Astrocyte (in vitro differentiated cells and primary cell): ENCODE measurements around the gene ERC1. TPM values are rescaled to one million over a fixed set of nuclear protein-coding genes. Genes with fewer than 3 reads are reported as not detected.

Experiments
- DNase-seq: peaks from one replicate; pipeline ENCODE4 v3.0.0-alpha.2; 2010; ENCODE audit warnings: low read depth
- FAIRE-seq: peaks from 2 replicates; lab custom pipeline; 2011; peaks lifted over from hg19 to GRCh38; lab: Jason Lieb, UNC
- H2AFZ ChIP-seq: 2 replicates; pipeline ENCODE4 v1.6.0; 2012; ENCODE audit warnings: low read depth, low read length, inconsistent platforms
- H3K27ac ChIP-seq: 2 replicates; pipeline ENCODE4 v1.5.1; 2011; ENCODE audit warnings: low read depth, low read length, inconsistent platforms
- H3K27me3 ChIP-seq: 2 replicates; pipeline ENCODE4 v1.6.0; 2011; ENCODE audit warnings: low read length, inconsistent platforms; ENCODE audit not compliant: insufficient read depth
- H3K36me3 ChIP-seq: 2 replicates; pipeline ENCODE4 v1.5.1; 2011; ENCODE audit warnings: low read length, inconsistent platforms; ENCODE audit not compliant: insufficient read depth
- H3K4me1 ChIP-seq: 2 replicates; pipeline ENCODE4 v1.5.1; 2011; ENCODE audit warnings: low read length, inconsistent platforms; ENCODE audit not compliant: insufficient read depth
- H3K4me2 ChIP-seq: 2 replicates; pipeline ENCODE4 v1.6.0; 2012; ENCODE audit warnings: low read length, inconsistent platforms
- H3K4me3 ChIP-seq: 2 replicates; pipeline ENCODE4 v1.5.1; 2011; ENCODE audit warnings: low read depth, mild to moderate bottlenecking, low read length, inconsistent platforms; ENCODE audit not compliant: insufficient read depth
- H3K79me2 ChIP-seq: 2 replicates; pipeline ENCODE4 v1.6.0; 2012; ENCODE audit warnings: mild to moderate bottlenecking, low read length, inconsistent platforms; ENCODE audit not compliant: insufficient read depth
- H3K9ac ChIP-seq: 2 replicates; pipeline ENCODE4 v1.6.0; 2012; ENCODE audit warnings: mild to moderate bottlenecking, low read length, inconsistent platforms
- H3K9me3 ChIP-seq: 2 replicates; pipeline ENCODE4 v1.5.1; 2012; ENCODE audit warnings: low read depth, mild to moderate bottlenecking, low read length, inconsistent platforms; ENCODE audit not compliant: insufficient read depth
- H4K20me1 ChIP-seq: 2 replicates; pipeline ENCODE4 v1.6.0; 2012; ENCODE audit warnings: low read length, inconsistent platforms; ENCODE audit not compliant: insufficient read depth
- H3K27ac Mint-ChIP-seq: one replicate; pipeline ENCODE4 v1.8.0; 2021; ENCODE audit warnings: mild to moderate bottlenecking, mixed read lengths; ENCODE audit not compliant: unreplicated experiment
- H3K27me3 Mint-ChIP-seq: one replicate; pipeline ENCODE4 v1.8.0; 2021; ENCODE audit warnings: low read depth, mixed read lengths; ENCODE audit not compliant: unreplicated experiment
- H3K36me3 Mint-ChIP-seq: one replicate; pipeline ENCODE4 v1.8.0; 2021; ENCODE audit warnings: low read depth, mixed read lengths; ENCODE audit not compliant: unreplicated experiment
- H3K4me1 Mint-ChIP-seq: one replicate; pipeline ENCODE4 v1.8.0; 2021; ENCODE audit warnings: low read depth, mixed read lengths; ENCODE audit not compliant: unreplicated experiment
- H3K4me3 Mint-ChIP-seq: one replicate; pipeline ENCODE4 v1.8.0; 2021; ENCODE audit warnings: mild to moderate bottlenecking, moderate library complexity, mixed read lengths; ENCODE audit not compliant: unreplicated experiment
- H3K9me3 Mint-ChIP-seq: one replicate; pipeline ENCODE4 v1.8.0; 2021; ENCODE audit warnings: mild to moderate bottlenecking, mixed read lengths; ENCODE audit not compliant: unreplicated experiment
- EZH2 ChIP-seq: IDR thresholded peaks from 2 replicates; pipeline ENCODE4 v1.6.1; 2012; ENCODE audit warnings: mild to moderate bottlenecking, low read length, inconsistent platforms; ENCODE audit not compliant: insufficient read depth
- total RNA-seq: library from RNA; stranded (reverse); gene quantifications from 2 replicates; pipeline ENCODE4 v1.2.1, GENCODE V29; 2021
- TF ChIP-seq, protein P1 (sequence below): IDR thresholded peaks from 2 replicates; pipeline ENCODE4 v1.5.1; 2011; ENCODE audit warnings: low read depth, mild to moderate bottlenecking, inconsistent platforms, low read length, moderate library complexity; ENCODE audit not compliant: insufficient read depth

ERC1 gene
- total RNA-seq, 1 donor from 2014 or later: 67.1 TPM

DNA sequence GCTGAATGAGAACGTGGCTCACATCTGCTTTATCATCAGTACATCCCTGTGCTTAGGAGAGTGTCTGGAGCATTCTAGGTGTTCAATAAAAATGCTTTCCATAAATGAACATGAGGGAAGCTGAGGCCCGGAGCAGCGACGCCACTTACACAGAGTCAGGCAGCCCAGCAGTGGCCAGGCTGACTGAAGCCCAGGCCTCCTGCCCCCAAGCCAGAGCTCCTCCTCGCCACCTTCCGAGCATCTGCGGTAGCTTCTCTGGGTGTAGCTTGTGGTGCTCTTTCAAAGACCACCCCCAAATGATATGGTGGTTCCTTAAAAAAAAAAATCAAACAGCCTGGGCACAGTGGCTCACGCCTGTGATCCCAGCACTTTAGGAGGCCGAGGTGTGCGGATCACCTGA lies 514.6 kb downstream of the ERC1 start:
- Mint-ChIP-seq H3K27me3 (peaks cover 7% of the 10 kb centered on the region), H3K4me3 (no peak overlapping the region), H3K4me1 (peaks cover 8% of the 10 kb centered on the region), H3K36me3 (peaks cover 7% of the 10 kb centered on the region), H3K27ac (no peak overlapping the region), H3K9me3 (no peaks in the 10 kb centered on the region)
- H3K4me2 ChIP-seq: no peak overlapping the region
- no peaks in the 10 kb centered on the region for H3K9me3 ChIP-seq
- TF ChIP-seq, protein P1, sequence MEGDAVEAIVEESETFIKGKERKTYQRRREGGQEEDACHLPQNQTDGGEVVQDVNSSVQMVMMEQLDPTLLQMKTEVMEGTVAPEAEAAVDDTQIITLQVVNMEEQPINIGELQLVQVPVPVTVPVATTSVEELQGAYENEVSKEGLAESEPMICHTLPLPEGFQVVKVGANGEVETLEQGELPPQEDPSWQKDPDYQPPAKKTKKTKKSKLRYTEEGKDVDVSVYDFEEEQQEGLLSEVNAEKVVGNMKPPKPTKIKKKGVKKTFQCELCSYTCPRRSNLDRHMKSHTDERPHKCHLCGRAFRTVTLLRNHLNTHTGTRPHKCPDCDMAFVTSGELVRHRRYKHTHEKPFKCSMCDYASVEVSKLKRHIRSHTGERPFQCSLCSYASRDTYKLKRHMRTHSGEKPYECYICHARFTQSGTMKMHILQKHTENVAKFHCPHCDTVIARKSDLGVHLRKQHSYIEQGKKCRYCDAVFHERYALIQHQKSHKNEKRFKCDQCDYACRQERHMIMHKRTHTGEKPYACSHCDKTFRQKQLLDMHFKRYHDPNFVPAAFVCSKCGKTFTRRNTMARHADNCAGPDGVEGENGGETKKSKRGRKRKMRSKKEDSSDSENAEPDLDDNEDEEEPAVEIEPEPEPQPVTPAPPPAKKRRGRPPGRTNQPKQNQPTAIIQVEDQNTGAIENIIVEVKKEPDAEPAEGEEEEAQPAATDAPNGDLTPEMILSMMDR: no peak
- no peak for TF ChIP-seq EZH2
- no peak overlapping the region for H3K4me3 ChIP-seq
- H2AFZ ChIP-seq: no peak overlapping the region
- no peaks in the 10 kb centered on the region for H3K36me3 ChIP-seq
- FAIRE-seq (no peak), DNase-seq (no peak)
- H3K4me1 ChIP-seq: no peaks in the 10 kb centered on the region
- no peaks in the 10 kb centered on the region for H3K27me3 ChIP-seq
- no peaks in the 10 kb centered on the region for H3K79me2 ChIP-seq
- no peak overlapping the region for H3K27ac ChIP-seq
- no peaks in the 10 kb centered on the region for H4K20me1 ChIP-seq
- no peak overlapping the region for H3K9ac ChIP-seq

DNA sequence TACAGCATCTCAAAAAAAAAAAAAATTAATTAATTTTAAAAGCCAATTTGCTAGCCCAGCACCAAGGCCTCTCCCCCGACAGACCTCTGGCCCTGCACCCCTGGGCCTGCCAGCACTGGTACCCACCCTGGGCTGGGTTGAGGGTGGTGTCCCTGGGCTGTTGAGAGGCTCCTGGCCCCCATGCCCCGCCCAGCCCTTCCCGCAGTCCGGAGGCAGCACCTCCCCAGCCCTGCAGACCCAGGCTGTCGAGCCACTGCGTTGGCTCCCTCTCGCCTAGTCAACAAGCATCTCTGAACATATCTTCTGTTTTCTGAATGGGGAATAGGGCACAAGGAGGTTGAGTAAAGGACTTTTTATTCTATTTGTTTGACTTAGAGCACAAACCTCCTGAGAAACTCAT lies 516.3 kb downstream of the ERC1 start:
- H3K4me1 Mint-ChIP-seq: peaks cover 3% of the 10 kb centered on the region
- Histone ChIP-seq H3K27me3 (no peaks in the 10 kb centered on the region), H3K27ac (no peak overlapping the region), H2AFZ (no peak overlapping the region), H3K9me3 (no peaks in the 10 kb centered on the region), H3K4me3 (no peak overlapping the region), H3K4me1 (no peaks in the 10 kb centered on the region), H3K36me3 (no peaks in the 10 kb centered on the region), H3K9ac (no peak overlapping the region), H3K4me2 (no peak overlapping the region), H3K79me2 (no peaks in the 10 kb centered on the region), H4K20me1 (no peaks in the 10 kb centered on the region)
- peaks cover 7% of the 10 kb centered on the region for H3K36me3 Mint-ChIP-seq
- DNase-seq: no peak
- no peak for FAIRE-seq
- no peaks in the 10 kb centered on the region for H3K9me3 Mint-ChIP-seq
- H3K27me3 Mint-ChIP-seq: peaks cover 7% of the 10 kb centered on the region
- TF ChIP-seq EZH2: no peak
- TF ChIP-seq, protein P1: no peak
- no peak overlapping the region for H3K4me3 Mint-ChIP-seq
- H3K27ac Mint-ChIP-seq: no peak overlapping the region

DNA sequence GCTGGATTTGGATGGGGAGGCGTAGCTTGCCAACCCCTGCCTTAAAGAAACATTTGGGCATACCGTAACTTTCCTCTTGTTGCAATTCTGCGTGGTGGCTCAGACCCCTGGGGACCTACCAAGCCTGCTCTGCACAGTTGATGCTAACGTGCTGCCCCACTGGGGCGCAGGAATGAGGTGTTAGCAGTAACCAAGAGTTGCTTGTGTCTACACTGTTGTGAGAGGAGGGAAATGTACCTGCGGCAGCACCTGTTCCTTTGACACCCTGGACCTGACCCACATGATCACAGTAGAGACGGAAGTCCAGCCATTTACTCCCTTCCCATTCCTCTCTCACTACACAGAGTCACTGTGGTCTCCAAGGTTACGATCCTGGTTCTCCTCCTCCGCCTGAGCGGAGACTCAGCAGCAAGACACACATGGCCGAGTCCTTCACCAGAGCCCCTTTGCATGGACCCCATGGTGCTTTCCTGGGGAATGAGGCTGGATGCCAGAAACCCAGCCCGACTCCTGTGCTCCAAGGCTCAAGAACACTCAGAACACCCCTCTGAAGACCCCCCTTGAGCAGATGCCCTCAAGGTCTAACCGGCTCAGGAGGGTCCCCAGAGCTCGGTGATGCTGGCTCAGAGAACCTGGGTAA lies 518.5 kb downstream of the ERC1 start:
- Mint-ChIP-seq H3K27me3 (peaks cover 5% of the 10 kb centered on the region), H3K9me3 (no peaks in the 10 kb centered on the region), H3K36me3 (peaks cover 5% of the 10 kb centered on the region), H3K4me3 (no peak overlapping the region), H3K27ac (no peak overlapping the region), H3K4me1 (no peaks in the 10 kb centered on the region)
- no peaks in the 10 kb centered on the region for H3K27me3 ChIP-seq
- no peak for TF ChIP-seq EZH2
- TF ChIP-seq, protein P1: no peak
- H3K4me1 ChIP-seq: no peaks in the 10 kb centered on the region
- FAIRE-seq: no peak
- H3K36me3 ChIP-seq: no peaks in the 10 kb centered on the region
- H3K79me2 ChIP-seq: no peaks in the 10 kb centered on the region
- H2AFZ ChIP-seq: no peak overlapping the region
- no peak overlapping the region for H3K27ac ChIP-seq
- no peak overlapping the region for H3K9ac ChIP-seq
- no peaks in the 10 kb centered on the region for H4K20me1 ChIP-seq
- no peak overlapping the region for H3K4me2 ChIP-seq
- H3K4me3 ChIP-seq: no peak overlapping the region
- no peak for DNase-seq
- H3K9me3 ChIP-seq: no peaks in the 10 kb centered on the region
